Spleen (tissue), 7 donors: ENCODE results near the gene ERICH6B.

Experiments
- CTCF ChIP-seq, 11 experiments: fragments of 200-600 bp in 7 of 11; fragments of 450-650 bp in 4 of 11; sonication (generic) in 4 of 11; IDR thresholded peaks in 8 of 11; conservative IDR thresholded peaks in 3 of 11; 1 replicate in 7 of 11; 2 replicates in 4 of 11; pipeline versions ENCODE4 v1.4.0 to v1.8.0; 2016 to 2021; ENCODE audit warnings: antibody characterized with exemption in 11 of 11, inconsistent platforms in 4 of 11, mild to moderate bottlenecking in 1 of 11
- POLR2A ChIP-seq, 3 donors: fragments of 450-650 bp; IDR thresholded peaks; one replicate each; pipeline ENCODE4 v1.5.1; 2017; ENCODE audit warnings: antibody characterized with exemption in 3 of 3, mild to moderate bottlenecking in 1 of 3
- POLR2AphosphoS5 ChIP-seq, 3 donors: sonication (generic); formaldehyde crosslinking; IDR thresholded peaks; one replicate each; pipeline ENCODE4 v1.5.1; 2017; ENCODE audit warnings: antibody characterized with exemption in 3 of 3
- donor health status: DM: no; HTN: no; CAD: no; lungs with moderate emphysema.
- donor health status: DM: no; HTN: no; CAD: no.
- donor health status: DM: no; HTN: no; CAD: no.

DNA sequence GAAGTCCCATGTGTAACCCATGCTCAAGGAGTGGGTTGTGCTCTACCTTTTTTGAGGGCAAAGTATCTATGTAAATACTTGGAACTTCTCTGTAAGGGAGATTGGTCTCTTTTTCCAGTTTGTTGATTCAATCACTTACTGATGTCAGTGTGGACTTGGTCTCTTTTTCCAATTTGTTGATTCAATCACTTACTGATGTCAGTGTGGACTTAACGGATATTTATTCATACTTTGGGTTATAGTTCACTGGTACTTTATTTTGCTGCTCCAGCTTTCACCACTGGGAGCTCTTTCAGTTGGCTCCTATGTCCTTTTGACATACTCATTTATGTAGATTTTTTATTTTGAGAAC is 114.4 kb downstream of the ERICH6B start:
- TF ChIP-seq CTCF (IDR thresholded peaks at IDR 0.05 in 8 of 11, conservative IDR thresholded peaks at IDR 0.05 in 3 of 11) (no peak), POLR2A (IDR thresholded peaks at IDR 0.05) (no peak), POLR2AphosphoS5 (IDR thresholded peaks at IDR 0.05) (no peak)
